ENCODE data around the gene CDYL2.
"Not testable (repeated sequence)": the region's sequence is repeated elsewhere in the genome, so short reads cannot be mapped to it uniquely, and the experiment has no call there.

The CDYL2 gene, protein sequence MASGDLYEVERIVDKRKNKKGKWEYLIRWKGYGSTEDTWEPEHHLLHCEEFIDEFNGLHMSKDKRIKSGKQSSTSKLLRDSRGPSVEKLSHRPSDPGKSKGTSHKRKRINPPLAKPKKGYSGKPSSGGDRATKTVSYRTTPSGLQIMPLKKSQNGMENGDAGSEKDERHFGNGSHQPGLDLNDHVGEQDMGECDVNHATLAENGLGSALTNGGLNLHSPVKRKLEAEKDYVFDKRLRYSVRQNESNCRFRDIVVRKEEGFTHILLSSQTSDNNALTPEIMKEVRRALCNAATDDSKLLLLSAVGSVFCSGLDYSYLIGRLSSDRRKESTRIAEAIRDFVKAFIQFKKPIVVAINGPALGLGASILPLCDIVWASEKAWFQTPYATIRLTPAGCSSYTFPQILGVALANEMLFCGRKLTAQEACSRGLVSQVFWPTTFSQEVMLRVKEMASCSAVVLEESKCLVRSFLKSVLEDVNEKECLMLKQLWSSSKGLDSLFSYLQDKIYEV

GRCh38 chr16:80804526-80805383 lies at the start of gene CDYL2:
Gene CDYL2 (minus strand): TSS chr16:80804598. CDS start chr16:80804173, 425 bp downstream.
- no peak for FAIRE-seq

DNA sequence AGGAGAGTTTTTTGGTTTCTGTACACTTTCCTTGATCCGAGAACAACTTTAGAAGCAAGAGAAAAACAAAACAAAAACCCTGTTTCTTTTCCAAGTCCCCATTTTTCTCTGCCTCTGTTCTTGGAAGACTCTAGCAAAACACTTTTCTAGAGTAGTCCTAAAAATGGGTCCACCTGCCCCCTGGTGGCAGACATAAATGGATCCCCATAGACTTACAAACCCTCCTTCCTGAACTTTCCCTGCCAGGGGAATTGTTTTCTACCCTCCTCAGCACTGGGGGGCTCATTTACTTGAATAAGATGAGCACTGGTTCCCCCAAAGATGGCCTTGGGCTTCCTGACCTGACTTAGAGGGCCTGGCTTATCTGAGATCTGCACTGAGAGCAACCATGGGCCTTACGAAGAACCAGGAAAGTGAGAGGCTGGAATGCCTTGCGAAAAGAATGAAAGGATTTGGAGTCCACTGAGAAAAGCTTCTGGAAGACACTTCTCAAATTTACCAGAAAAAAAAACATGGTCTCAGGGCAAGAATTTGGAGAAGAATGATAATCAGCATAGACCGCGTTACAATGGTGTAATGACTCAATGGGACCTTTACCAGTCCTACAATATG lies 48.0 kb upstream of the CDYL2 start:
- no peak for FAIRE-seq

- no peak for FAIRE-seq
These were observed 47.4 kb upstream of the CDYL2 start for GRCh38 chr16:80851831-80852230.

GRCh38 chr16:80850757-80851156 lies 46.4 kb upstream of the CDYL2 start:
- FAIRE-seq: no peak

GRCh38 chr16:80848862-80849261 lies 44.5 kb upstream of the CDYL2 start:
- FAIRE-seq: no peak

DNA sequence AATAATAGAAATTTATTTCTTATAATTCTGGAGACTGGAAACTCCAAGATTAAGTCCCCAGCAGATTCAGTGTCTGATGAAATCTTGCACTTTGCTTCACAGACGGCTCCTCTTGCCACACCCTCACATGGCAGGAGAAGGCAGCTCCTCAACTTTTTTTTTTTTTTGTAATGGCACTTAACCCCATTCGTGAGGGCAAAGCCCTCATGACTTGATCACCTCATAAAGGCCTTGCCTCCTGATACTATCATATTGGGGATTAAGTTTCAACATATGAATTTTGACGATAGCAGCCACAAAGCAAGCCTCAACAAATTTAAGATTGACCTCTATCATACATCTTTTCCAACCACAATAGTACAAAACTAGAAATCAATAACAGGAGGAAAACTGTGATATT lies 42.3 kb upstream of the CDYL2 start:
- FAIRE-seq: no peak

DNA sequence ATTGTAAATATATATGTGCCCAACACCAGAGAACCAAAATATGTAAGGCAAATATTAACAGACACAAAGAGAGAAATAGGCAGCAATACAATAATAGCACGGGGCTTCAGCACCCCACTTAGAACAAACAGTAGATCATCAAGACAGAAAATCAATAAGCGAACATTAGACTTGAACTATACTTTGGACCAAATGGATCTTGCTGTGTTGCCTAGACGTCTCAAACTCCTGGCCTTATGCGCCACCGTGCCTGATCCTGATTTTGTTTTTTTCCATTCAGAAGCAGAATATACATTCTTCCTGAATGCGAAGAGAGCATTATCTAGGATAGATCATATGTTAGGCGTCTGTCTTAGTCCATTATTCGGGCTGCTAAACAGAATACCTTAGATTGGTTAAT lies 41.9 kb upstream of the CDYL2 start:
- no peak for FAIRE-seq

DNA sequence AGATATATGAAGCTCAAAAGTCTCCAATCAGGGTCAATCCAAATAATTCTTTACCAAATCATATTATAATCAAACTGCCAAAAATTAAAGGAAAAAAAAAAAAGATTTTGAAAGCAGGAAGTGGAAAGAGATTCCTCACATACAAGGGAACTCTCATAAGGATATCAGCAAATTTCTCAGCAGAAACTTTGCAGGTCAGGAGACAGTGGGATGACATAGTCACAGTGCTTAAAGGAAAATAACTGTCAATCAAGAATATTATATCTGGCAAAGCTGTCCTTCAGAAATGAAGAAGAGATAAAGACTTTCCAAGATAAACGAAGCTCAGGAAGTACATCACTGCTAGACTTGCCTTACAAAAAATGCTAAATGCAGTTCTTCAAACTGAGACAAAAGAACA lies 40.0 kb upstream of the CDYL2 start:
- FAIRE-seq: no peak

DNA sequence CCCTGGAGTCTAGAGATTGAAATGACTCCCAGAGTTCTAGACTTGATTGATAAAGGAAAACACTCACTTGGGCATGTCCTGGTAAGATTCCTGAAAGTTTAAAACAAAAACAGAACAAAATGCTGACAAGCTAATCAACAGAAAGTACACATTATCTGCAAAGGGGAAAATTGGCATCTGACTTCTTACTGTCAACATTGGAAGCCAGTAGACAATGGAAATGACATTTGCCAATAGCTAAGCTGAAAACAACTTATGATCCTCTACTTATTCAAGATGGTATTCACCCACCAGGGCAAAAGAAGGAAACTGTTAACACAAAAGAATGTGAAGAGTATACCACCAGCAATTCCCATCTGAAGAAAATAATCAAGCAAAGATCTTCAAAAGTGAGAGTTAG lies 36.8 kb upstream of the CDYL2 start:
- no peak for FAIRE-seq

- FAIRE-seq: no peak
These were observed 33.2 kb upstream of the CDYL2 start for GRCh38 chr16:80837533-80838147.

DNA sequence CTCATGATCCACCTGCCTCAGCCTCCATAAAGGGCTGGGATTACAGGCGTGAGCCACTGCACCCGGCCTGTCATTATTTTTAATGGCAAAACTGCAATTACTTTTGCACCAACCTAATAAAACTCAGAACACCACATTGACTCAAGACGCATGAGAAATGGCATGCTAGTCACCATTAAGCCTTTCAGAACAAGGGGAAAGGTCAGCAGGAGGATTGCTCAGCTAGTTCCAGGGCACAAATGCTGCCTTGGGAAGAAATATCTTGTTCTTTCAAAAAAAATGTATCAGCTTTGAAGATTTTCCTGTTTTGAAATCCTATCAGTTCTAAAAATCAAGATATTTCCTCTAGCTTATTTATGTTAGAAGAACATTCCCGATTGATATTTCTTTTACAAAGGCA lies 32.4 kb upstream of the CDYL2 start:
- FAIRE-seq: no peak

GRCh38 chr16:80836202-80836601 lies 31.8 kb upstream of the CDYL2 start:
- no peak for FAIRE-seq

GRCh38 chr16:80831039-80831438 lies 26.6 kb upstream of the CDYL2 start:
- FAIRE-seq: no peak

- FAIRE-seq: no peak
These were observed 24.1 kb upstream of the CDYL2 start for GRCh38 chr16:80828495-80828894.

- no peak for FAIRE-seq
These were observed 22.6 kb upstream of the CDYL2 start for GRCh38 chr16:80827007-80827406.

GRCh38 chr16:80825365-80825758 lies 21.0 kb upstream of the CDYL2 start:
- no peak for FAIRE-seq

- peak; percentile 97 for FAIRE-seq
These were observed 20.4 kb upstream of the CDYL2 start for GRCh38 chr16:80824623-80825364.

- no peak for FAIRE-seq
These were observed 15.6 kb upstream of the CDYL2 start for GRCh38 chr16:80819988-80820387.

DNA sequence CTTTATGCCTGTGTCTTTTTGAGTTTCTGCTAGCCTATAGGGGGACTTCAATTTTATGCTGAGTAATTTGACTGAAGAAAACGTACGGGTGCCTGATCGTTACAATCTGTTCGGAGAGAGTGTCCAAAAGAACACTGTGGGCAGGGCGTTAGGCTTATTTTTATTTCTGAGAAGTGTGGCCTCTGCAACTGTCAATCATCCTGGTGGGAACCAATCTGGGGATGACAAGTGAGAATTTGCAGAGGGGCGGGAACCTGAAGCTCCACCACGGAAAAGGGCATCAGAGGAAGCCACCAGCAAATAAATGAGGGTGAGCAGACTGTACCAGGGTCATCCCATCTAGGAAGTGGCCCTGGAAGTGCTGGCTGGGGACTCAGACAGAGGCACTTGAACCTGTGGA lies 12.0 kb upstream of the CDYL2 start:
- FAIRE-seq: no peak

GRCh38 chr16:80815278-80815677 lies 10.9 kb upstream of the CDYL2 start:
- not testable (repeated sequence) for FAIRE-seq

DNA sequence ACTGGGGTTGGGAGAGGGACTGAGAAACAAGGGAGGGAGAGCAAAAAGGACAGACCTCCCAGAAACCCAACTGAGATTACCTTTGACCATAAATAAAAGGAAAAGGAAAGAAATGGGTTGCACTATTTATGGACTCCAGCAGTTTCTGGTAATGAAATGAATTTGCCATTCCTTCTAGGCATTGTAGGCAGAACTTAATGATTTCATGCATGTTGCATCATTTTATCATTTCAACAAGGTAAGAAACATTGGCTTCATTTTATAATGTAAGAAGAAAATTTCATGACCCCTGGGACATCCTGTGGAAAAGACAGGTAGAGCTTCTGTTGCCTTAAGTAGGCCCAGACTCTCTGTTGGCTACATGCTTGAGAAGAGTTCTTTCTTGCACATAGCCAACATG lies 8.2 kb upstream of the CDYL2 start:
- no peak for FAIRE-seq

DNA sequence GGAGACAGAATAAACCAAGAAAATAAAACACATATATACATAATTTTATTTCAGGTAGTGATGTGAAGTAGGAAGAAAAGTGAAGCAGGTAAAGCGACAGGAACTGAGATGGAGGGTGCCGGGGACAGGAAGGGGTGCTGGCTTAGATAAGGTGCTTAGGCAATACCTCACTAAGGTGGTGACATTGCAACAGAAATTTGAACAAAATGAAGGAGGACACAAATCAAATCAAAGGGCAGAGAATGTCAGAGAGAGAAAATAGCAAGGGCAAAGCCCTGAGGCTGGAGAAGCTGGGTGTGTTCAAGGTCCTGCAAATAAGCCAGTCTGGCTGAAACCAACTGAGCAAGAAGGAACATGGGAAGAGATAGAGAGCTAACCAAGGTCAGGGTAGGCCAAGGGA lies 5.0 kb upstream of the CDYL2 start:
- FAIRE-seq: no peak

All from A204.1 (cell line).